MCF 10A (cell line): Measurements from ENCODE around the gene EIF1AD. TPM values are rescaled to one million over a fixed set of nuclear protein-coding genes. Genes with fewer than 3 reads are reported as not detected.
A peak's percentile ranks its signal among the peaks of the same experiment; 100 is the strongest.

ENCODE experiments used
- BruUV-seq: library from RNA; stranded (reverse); fragments of 400-500 nt; replicated peaks from 2 replicates; lab custom pipeline; 2021; lab: Mats Ljungman, UMichigan
- CTCF ChIA-PET: fragments of 300-600 bp; sonication (Branson Sonifier 250); formaldehyde crosslinking; extraction: SDS; loops from one replicate; lab custom pipeline; 2021; ENCODE audit warnings: antibody characterized with exemption, inconsistent platforms; lab: Yijun Ruan, JAX
- POLR2A ChIA-PET: fragments of 300-600, 350-650 bp; sonication (Branson Sonifier 250); formaldehyde crosslinking; extraction: SDS; loops from one replicate; lab custom pipeline; 2020; ENCODE audit warnings: antibody characterized with exemption, inconsistent platforms; lab: Yijun Ruan, JAX
- DNase-seq: peaks from one replicate; pipeline ENCODE4 v3.0.0-alpha.2; 2018; ENCODE audit not compliant: unreplicated experiment
- H3K27ac Mint-ChIP-seq: one replicate; pipeline ENCODE4 v1.8.0; 2022; ENCODE audit warnings: mild to moderate bottlenecking, low read depth, mixed read lengths; ENCODE audit not compliant: unreplicated experiment
- H3K27me3 Mint-ChIP-seq: one replicate; pipeline ENCODE4 v1.8.0; 2022; ENCODE audit warnings: mixed read lengths; ENCODE audit not compliant: insufficient read depth, unreplicated experiment
- H3K36me3 Mint-ChIP-seq: one replicate; pipeline ENCODE4 v1.8.0; 2022; ENCODE audit warnings: mild to moderate bottlenecking, moderate library complexity, mixed read lengths; ENCODE audit not compliant: insufficient read depth, unreplicated experiment
- H3K4me1 Mint-ChIP-seq: one replicate; pipeline ENCODE4 v1.8.0; 2022; ENCODE audit warnings: mixed read lengths; ENCODE audit not compliant: insufficient read depth, unreplicated experiment
- H3K4me3 Mint-ChIP-seq: one replicate; pipeline ENCODE4 v1.8.0; 2022; ENCODE audit warnings: mild to moderate bottlenecking, moderate library complexity, mixed read lengths; ENCODE audit not compliant: unreplicated experiment
- H3K9me3 Mint-ChIP-seq: one replicate; pipeline ENCODE4 v1.8.0; 2022; ENCODE audit warnings: mixed read lengths; ENCODE audit not compliant: unreplicated experiment
- CTCF ChIP-seq: fragments of 200-600 bp; IDR thresholded peaks from one replicate; pipeline ENCODE4 v1.8.0; 2022; ENCODE audit warnings: antibody characterized with exemption, mild to moderate bottlenecking; ENCODE audit not compliant: unreplicated experiment
- intact Hi-C: fragments of 100-400 bp; cut with micrococcal nuclease; formaldehyde crosslinking; loops from 2 replicates; pipeline ENCODE4 v1.14.1; 2022
- total RNA-seq: library from RNA; stranded (reverse); gene quantifications from 2 replicates; pipeline ENCODE4 v1.2.3, GENCODE V29; 2022

EIF1AD gene
- total RNA-seq, 1 experiment from 2014 or later = 21.7 TPM

DNA sequence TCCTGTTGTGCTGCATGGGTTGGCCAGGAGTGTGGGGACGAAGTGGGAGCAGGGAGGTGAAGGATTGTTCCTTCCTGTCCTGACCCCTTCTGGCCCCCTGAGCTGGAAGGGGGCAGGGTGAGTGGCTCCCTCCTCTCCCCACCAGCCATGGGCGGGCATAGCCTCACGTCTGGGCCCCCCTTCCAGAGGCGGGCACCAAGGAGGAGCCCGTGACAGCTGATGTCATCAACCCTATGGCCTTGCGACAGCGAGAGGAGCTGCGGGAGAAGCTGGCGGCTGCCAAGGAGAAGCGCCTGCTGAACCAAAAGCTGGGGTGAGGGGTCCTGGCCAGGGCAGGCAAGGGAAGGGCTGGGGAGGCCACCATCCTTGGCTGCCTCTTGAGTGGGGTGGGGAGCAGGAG is 37.1 kb downstream of the EIF1AD start:
- no peak for DNase-seq
- H3K27ac Mint-ChIP-seq = no peak overlapping the region
- H3K4me1 Mint-ChIP-seq = peaks cover 29% of the 10 kb centered on the region
- ChIA-PET POLR2A (no interaction called here), CTCF (interaction anchor here (1.0 kb wide), 1 partner anchor 80 kb away, joined by 4 read pairs; no protein-coding TSS in a partner anchor)
- no peaks in the 10 kb centered on the region for H3K9me3 Mint-ChIP-seq
- no peaks in the 10 kb centered on the region for H3K27me3 Mint-ChIP-seq
- peaks cover 54% of the 10 kb centered on the region for H3K36me3 Mint-ChIP-seq
- intact Hi-C loops = no loop called here
- BruUV-seq = no TSS peak
- no peak overlapping the region for H3K4me3 Mint-ChIP-seq
- no peak for TF ChIP-seq CTCF

DNA sequence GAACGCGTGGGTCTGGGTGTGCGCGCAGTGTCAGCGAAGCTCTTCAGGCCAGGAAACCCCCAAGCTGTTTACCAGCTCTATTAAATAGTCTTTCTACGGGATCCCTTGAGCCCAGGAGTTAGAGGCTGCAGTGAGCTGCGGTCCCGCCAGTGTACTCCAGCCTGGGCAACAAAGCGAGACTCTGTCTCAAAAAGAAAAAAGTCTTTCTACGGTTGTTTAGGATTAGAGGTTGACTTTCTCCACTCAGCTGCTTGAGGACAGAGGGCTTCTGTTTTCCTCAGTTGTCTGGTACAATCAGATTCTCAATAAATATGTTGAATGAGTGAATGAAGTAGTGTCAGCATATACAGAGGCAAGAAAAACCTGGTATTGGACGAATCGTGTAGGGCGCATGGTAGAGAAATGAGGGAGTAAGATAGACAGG is 39.8 kb downstream of the EIF1AD start:
- CTCF ChIA-PET = interaction anchor here (0.6 to 1.0 kb wide), 4 partner anchors 13 to 865 kb away, joined by 3 to 4 read pairs (median 4); no protein-coding TSS in a partner anchor
- peak overlapping the region; percentile 96 for H3K4me3 Mint-ChIP-seq
- intact Hi-C loops = no loop called here
- TF ChIP-seq CTCF = no peak
- no peak for DNase-seq
- H3K27me3 Mint-ChIP-seq = no peaks in the 10 kb centered on the region
- peaks cover 17% of the 10 kb centered on the region for H3K4me1 Mint-ChIP-seq
- POLR2A ChIA-PET = interaction anchor here (0.6 to 3.5 kb wide), 11 partner anchors 8 to 251 kb away, joined by 3 to 28 read pairs (median 4); partner anchors contain the start of genes CCDC85B, FIBP, FOSL1 and KAT5
- H3K36me3 Mint-ChIP-seq = peaks cover 33% of the 10 kb centered on the region
- H3K27ac Mint-ChIP-seq = peak overlapping the region; percentile 84
- TSS peak; percentile 40 for BruUV-seq
- no peaks in the 10 kb centered on the region for H3K9me3 Mint-ChIP-seq

DNA sequence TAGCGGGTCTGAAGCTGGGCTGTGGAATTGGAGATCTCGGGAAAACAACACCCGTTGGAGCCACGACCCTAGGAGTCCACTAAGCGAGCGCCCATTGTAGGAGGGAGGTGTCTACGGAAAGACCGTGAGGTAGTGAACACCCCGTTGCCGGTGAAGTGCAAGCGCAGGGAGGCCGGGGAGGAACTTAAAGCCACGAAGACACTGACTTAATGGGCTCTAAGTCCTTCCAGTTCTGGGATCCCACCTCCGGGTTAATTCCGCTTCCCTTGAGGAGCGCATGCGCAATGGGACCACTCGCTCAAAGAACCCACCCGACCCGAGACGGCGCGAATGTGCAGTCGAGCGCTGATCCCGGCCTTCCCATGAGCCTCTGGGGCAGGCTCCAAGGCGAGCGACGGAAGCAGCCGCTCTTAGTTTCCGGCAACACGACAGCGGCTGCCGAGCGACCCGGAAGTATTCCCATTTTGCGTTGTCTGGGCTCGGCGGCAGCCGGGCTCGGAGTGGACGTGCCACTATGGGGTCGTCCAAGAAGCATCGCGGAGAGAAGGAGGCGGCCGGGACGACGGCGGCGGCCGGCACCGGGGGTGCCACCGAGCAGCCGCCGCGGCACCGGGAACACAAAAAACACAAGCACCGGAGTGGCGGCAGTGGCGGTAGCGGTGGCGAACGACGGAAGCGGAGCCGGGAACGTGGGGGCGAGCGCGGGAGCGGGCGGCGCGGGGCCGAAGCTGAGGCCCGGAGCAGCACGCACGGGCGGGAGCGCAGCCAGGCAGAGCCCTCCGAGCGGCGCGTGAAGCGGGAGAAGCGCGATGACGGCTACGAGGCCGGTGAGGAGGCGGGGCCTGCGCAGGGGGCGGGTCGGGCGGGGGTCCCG is 40.5 kb downstream of the EIF1AD start, which contains the start of gene SART1:
Gene SART1 (plus strand): TSS at position 468 of the 874 bp plus-strand sequence. CDS start 47 bp downstream, at position 515.
- H3K4me3 Mint-ChIP-seq = peak within 1 kb of the TSS; percentile 96
- H3K27me3 Mint-ChIP-seq = no peaks in the 10 kb centered on the region
- peaks cover 17% of the 10 kb centered on the region for H3K4me1 Mint-ChIP-seq
- TF ChIP-seq CTCF = no peak
- BruUV-seq = TSS peak; percentile 90
- ChIA-PET CTCF (interaction anchor here (0.6 to 1.4 kb wide), 6 partner anchors 14 to 864 kb away, joined by 3 to 4 read pairs (median 4); no protein-coding TSS in a partner anchor), POLR2A (interaction anchor here (0.6 to 3.5 kb wide), 18 partner anchors 9 to 250 kb away, joined by 3 to 28 read pairs (median 4); partner anchors contain the start of genes CCDC85B, FIBP, FOSL1 and KAT5)
- no peaks in the 10 kb centered on the region for H3K9me3 Mint-ChIP-seq
- peaks cover 27% of the 10 kb centered on the region for H3K36me3 Mint-ChIP-seq
- intact Hi-C loops = loop anchor here (2.0 kb wide), 1 partner anchor 73 kb away; the partner anchor contains the start of gene FIBP
- peak within 1 kb of the TSS; percentile 84 for H3K27ac Mint-ChIP-seq
- DNase-seq = peak; percentile 96
